ENCODE measurements around the gene CCR7. TPM values are rescaled to one million over a fixed set of nuclear protein-coding genes. Genes with fewer than 3 reads are reported as not detected.

The CCR7 gene
- total and polyA plus RNA-seq, 8 donors: 0.07 to 0.82 (median 0.09) TPM; not detected in 3

DNA sequence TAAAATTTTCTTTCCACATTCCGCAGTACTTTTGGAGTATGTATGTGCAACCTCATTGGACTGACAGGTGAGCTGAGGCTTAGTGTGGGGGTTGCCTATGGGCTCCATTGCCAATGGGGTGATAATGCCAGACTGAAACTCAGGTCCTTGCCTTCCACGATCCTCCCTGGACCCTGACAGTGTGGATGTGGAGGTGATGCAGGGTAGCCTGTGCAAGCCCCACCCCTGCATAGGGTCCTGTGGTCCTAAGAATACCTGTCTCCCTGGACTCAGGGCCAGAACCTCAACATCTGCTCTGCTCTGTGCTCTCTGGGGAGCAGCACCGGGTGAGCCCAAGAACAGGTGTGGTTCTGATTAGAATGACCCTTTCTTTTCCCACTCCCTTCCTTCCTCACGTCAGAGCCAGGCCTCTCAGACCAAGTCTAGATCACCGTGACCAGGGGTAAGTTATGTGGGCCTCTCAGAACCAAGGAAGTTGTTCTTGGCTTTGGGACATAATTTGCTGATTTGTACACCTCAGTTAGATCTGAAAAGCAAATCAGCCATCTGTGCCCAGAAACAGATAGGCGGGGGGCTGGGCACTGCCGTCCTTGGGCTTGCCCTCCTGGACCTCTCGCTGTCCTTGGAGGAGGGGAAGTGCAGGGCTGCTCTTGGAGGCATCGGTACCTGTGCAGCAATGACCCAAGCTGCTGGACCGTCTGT lies 55.5 kb downstream of the CCR7 start:
- Histone ChIP-seq H3K27ac (no peak overlapping the region), H3K9me3 (no peaks in the 10 kb centered on the region), H3K4me1 (no peaks in the 10 kb centered on the region), H3K36me3 (no peaks in the 10 kb centered on the region), H3K27me3 (no peaks in the 10 kb centered on the region), H3K4me3 (no peak overlapping the region)
- intact Hi-C loops (cut with DNase I): no loop called here
- no peak for TF ChIP-seq CTCF (IDR thresholded peaks at IDR 0.05)
- DNase-seq (no peak), ATAC-seq (no peak), FAIRE-seq (no peak)
- 70 to 77% methylated on average over 10 of the region's 10 CpGs for WGBS, 2 donors

GRCh38 chr17:40506786-40507185 lies 58.5 kb downstream of the CCR7 start:
- H3K9me3 ChIP-seq: no peaks in the 10 kb centered on the region
- DNase-seq: no peak

More at GRCh38 chr17:40506786-40507185, 58.5 kb downstream of the CCR7 start:
- H3K4me1 ChIP-seq: no peaks in the 10 kb centered on the region
- H3K36me3 ChIP-seq: no peaks in the 10 kb centered on the region
- no peak for FAIRE-seq
- 81 to 86% methylated on average over 5 of the region's 5 CpGs for WGBS, 2 donors
- ATAC-seq: no peak
- no peak overlapping the region for H3K4me3 ChIP-seq
- intact Hi-C loops (cut with DNase I): no loop called here
- H3K27me3 ChIP-seq: no peaks in the 10 kb centered on the region
- no peak overlapping the region for H3K27ac ChIP-seq
- no peak for TF ChIP-seq CTCF (IDR thresholded peaks at IDR 0.05)

Other genes starting within 250 kb of the CCR7 start
- gene GJD3, start 200.7 kb downstream of the CCR7 start, total RNA-seq: under 1 TPM in 5 of 6 donors, not detected in 1; 0.19 to 0.67 (median 0.40) TPM
- gene GJD3, start 200.7 kb downstream of the CCR7 start, polyA plus RNA-seq: under 1 TPM in 1 of 2 donors, not detected in 1; 0.09 TPM
- 1 to 10 TPM in 3 of 6 donors, under 1 TPM in 3; 0.19 to 4.4 (median 1.2) TPM for gene TOP2A, start 147.6 kb downstream of the CCR7 start, total RNA-seq
- gene TOP2A, start 147.6 kb downstream of the CCR7 start, polyA plus RNA-seq: under 1 TPM; 0.42 to 0.76 TPM
- gene IGFBP4, start 122.0 kb downstream of the CCR7 start, total RNA-seq: 100 to 1,000 TPM in 3 of 6 donors, 10 to 100 TPM in 3; 30.2 to 190 (median 80.4) TPM
- 10 to 100 TPM; 58.7 to 72.3 TPM for gene IGFBP4, start 122.0 kb downstream of the CCR7 start, polyA plus RNA-seq
- under 1 TPM in 2 of 6 donors, not detected in 4; 0.16 to 0.24 TPM for gene TNS4, start 63.8 kb downstream of the CCR7 start, total RNA-seq
- gene TNS4, start 63.8 kb downstream of the CCR7 start, polyA plus RNA-seq: not detected
- gene SMARCE1, start 82.3 kb upstream of the CCR7 start, total RNA-seq: 10 to 100 TPM; 21.7 to 48.5 (median 35.4) TPM
- 10 to 100 TPM; 29.0 to 55.8 TPM for gene SMARCE1, start 82.3 kb upstream of the CCR7 start, polyA plus RNA-seq
- 1 to 10 TPM in 3 of 6 donors, under 1 TPM in 3; 0.28 to 2.7 (median 1.1) TPM for gene KRT222, start 99.7 kb upstream of the CCR7 start, total RNA-seq
- 1 to 10 TPM; 1.4 to 4.9 TPM for gene KRT222, start 99.7 kb upstream of the CCR7 start, polyA plus RNA-seq
- not detected for gene KRT24, start 138.3 kb upstream of the CCR7 start, total RNA-seq
- under 1 TPM in 1 of 2 donors, not detected in 1; 0.08 TPM for gene KRT24, start 138.3 kb upstream of the CCR7 start, polyA plus RNA-seq
- gene KRT25, start 189.9 kb upstream of the CCR7 start, total RNA-seq: not detected
- not detected for gene KRT25, start 189.9 kb upstream of the CCR7 start, polyA plus RNA-seq
- gene KRT26, start 206.7 kb upstream of the CCR7 start, total RNA-seq: not detected
- not detected for gene KRT26, start 206.7 kb upstream of the CCR7 start, polyA plus RNA-seq
- gene KRT27, start 217.1 kb upstream of the CCR7 start, total RNA-seq: not detected
- gene KRT27, start 217.1 kb upstream of the CCR7 start, polyA plus RNA-seq: not detected
- gene KRT28, start 234.5 kb upstream of the CCR7 start, total RNA-seq: not detected
- gene KRT28, start 234.5 kb upstream of the CCR7 start, polyA plus RNA-seq: not detected

Data from pancreas (tissue), 10 donors.